ENCODE results near the gene ORM2.

- TF ChIP-seq ATF1 (CRISPR knock-in tag; IDR thresholded peaks at IDR 0.05) (no peak), ATF1 (tag; IDR thresholded peaks at IDR 0.05) (no peak), PKNOX1 (IDR thresholded peaks at IDR 0.05) (no peak), NCOA2 (IDR thresholded peaks at IDR 0.05; ENCODE audit: partially characterized antibody in 2 of 2) (no peak), EZH2 (IDR thresholded peaks at IDR 0.05; ENCODE audit: borderline replicate concordance, low read depth, low read length) (no peak), HDAC6 (IDR thresholded peaks at IDR 0.05; ENCODE audit: low read depth, low read length) (no peak)
Measured at GRCh38 chr9:114284316-114285060, 45.2 kb upstream of the ORM2 start.

Measured in K562 (cell line).